Ishikawa (cell line): ENCODE measurements around the gene RASL10A.

Source experiments
- CEBPB ChIP-seq: IDR thresholded peaks from 2 replicates; pipeline ENCODE4 v1.6.1; 2012
- CREB1 ChIP-seq: IDR thresholded peaks from 2 replicates; pipeline ENCODE4 v1.6.1; 2012; ENCODE audit warnings: low read depth
- EGR1 ChIP-seq: IDR thresholded peaks from 2 replicates; pipeline ENCODE4 v1.6.1; 2012
- EP300 ChIP-seq: IDR thresholded peaks from 2 replicates; pipeline ENCODE4 v1.6.1; 2012; ENCODE audit warnings: borderline replicate concordance
- FOXM1 ChIP-seq: IDR thresholded peaks from 2 replicates; pipeline ENCODE4 v1.6.1; 2012; ENCODE audit warnings: low read depth, borderline replicate concordance
- TAF1 ChIP-seq: IDR thresholded peaks from 2 replicates; pipeline ENCODE4 v1.6.1; 2012; ENCODE audit warnings: low read depth, mild to moderate bottlenecking
- TCF12 ChIP-seq: IDR thresholded peaks from 2 replicates; pipeline ENCODE4 v1.6.1; 2012; ENCODE audit warnings: low read depth
- TEAD4 ChIP-seq: IDR thresholded peaks from 2 replicates; pipeline ENCODE4 v1.6.1; 2012
- YY1 ChIP-seq: IDR thresholded peaks from 2 replicates; pipeline ENCODE4 v1.6.1; 2012; ENCODE audit warnings: low read depth
- TF ChIP-seq, protein P1 (sequence below): IDR thresholded peaks from 2 replicates; pipeline ENCODE4 v1.6.1; 2012
- TF ChIP-seq, protein P2 (sequence below): IDR thresholded peaks from 2 replicates; pipeline ENCODE4 v1.6.1; 2012

DNA sequence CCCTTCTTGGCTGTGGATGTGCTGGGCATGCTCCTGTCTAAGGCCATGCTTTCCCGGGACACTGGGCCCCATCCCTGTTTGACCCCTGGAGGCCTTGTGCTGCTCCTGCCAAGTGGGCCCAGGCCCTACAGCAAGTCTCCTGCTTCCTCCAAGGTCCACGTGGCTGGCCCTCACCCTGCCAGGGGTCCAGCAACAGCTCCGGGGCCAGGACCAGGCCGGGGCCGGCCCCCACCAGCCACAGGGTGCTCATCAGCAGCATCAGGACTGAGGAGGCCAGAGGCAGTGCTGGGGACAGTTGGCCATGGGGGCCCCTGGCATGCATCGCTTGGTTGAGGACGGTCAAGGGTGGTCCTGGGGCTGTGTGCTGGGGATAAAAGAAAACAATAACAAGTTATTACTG is 50.2 kb downstream of the RASL10A start:
- TF ChIP-seq YY1 (no peak), TAF1 (no peak), EP300 (no peak), EGR1 (no peak), TCF12 (no peak), CREB1 (no peak), FOXM1 (no peak), CEBPB (no peak), TEAD4 (no peak)
- TF ChIP-seq, protein P1, sequence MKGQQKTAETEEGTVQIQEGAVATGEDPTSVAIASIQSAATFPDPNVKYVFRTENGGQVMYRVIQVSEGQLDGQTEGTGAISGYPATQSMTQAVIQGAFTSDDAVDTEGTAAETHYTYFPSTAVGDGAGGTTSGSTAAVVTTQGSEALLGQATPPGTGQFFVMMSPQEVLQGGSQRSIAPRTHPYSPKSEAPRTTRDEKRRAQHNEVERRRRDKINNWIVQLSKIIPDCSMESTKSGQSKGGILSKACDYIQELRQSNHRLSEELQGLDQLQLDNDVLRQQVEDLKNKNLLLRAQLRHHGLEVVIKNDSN = no peak
- TF ChIP-seq, protein P2, sequence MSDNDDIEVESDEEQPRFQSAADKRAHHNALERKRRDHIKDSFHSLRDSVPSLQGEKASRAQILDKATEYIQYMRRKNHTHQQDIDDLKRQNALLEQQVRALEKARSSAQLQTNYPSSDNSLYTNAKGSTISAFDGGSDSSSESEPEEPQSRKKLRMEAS = no peak
